Upper lobe of right lung (tissue), 1 donor: ENCODE data around the gene EIF5A. TPM values are rescaled to one million over a fixed set of nuclear protein-coding genes. Genes with fewer than 3 reads are reported as not detected.

Experiments used
- ATAC-seq: fragments of 200-7000 bp; cut with Tn5 transposase; one replicate; pipeline ENCODE4 v1.9.1; 2020; ENCODE audit warnings: mild to moderate bottlenecking, moderate library complexity
- DNase-seq: peaks from one replicate; pipeline ENCODE4 v3.0.0-alpha.2; 2020
- H3K27ac ChIP-seq: fragments of 200-600 bp; one replicate; pipeline ENCODE4 v1.8.0; 2022
- H3K27me3 ChIP-seq: fragments of 200-600 bp; one replicate; pipeline ENCODE4 v1.8.0; 2022; ENCODE audit warnings: mild to moderate bottlenecking
- H3K36me3 ChIP-seq: fragments of 200-600 bp; one replicate; pipeline ENCODE4 v1.8.0; 2022
- H3K4me1 ChIP-seq: fragments of 200-600 bp; one replicate; pipeline ENCODE4 v1.8.0; 2022
- H3K4me3 ChIP-seq: fragments of 200-600 bp; one replicate; pipeline ENCODE4 v1.8.0; 2022; ENCODE audit warnings: mild to moderate bottlenecking
- H3K9me3 ChIP-seq: fragments of 200-600 bp; one replicate; pipeline ENCODE4 v1.8.0; 2022
- intact Hi-C: fragments of 100-400 bp; cut with DNase I; formaldehyde crosslinking; loops from one replicate; pipeline ENCODE4 v1.11.0; 2022
- total RNA-seq: library from RNA; stranded (reverse); fragmentation: NEBNext Ultra II Directional; extraction: Animal tissue kit (Norgen Biotek cat#: 25700); gene quantifications from one replicate; pipeline ENCODE4 v1.2.1, GENCODE V29; 2021
- TF ChIP-seq, protein P1 (sequence below): fragments of 200-600 bp; IDR thresholded peaks from one replicate; pipeline ENCODE4 v1.8.0; 2022; ENCODE audit warnings: antibody characterized with exemption
- donor health status: DM: no; HTN: yes; CAD: no; lungs with severe emphysema.

Gene EIF5A
- total RNA-seq, 1 donor from 2014 or later: 241 TPM

DNA sequence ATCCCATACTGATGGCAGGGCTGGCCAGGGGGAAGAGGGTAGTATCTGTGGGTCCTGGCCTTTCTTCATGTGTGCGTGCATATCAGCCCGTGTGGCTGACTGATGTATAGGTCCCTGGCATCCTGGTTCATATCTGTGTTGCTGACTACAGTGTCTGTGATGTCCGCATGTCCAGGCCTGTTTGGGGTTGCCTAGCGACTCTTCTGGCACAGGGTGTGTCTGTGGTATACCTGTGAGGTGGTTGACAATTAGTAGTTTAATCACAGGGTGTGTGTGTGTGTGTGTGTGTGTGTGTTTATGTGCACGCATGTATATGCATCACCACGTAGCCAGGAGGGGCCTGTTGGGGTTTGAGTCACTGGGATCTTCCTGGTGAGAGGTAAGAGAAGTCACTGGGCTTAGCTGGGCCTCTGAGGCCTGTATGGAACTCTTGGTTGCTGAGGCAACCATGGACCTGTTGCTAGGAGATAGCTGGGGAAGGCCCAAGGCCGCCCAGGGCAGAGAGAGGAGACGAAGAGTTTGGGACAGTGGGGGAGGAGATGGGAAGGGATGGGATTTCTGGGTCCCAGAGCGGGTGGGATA is 46.9 kb downstream of the EIF5A start:
- no peak overlapping the region for H3K4me3 ChIP-seq
- no peak overlapping the region for H3K27ac ChIP-seq
- TF ChIP-seq, protein P1, sequence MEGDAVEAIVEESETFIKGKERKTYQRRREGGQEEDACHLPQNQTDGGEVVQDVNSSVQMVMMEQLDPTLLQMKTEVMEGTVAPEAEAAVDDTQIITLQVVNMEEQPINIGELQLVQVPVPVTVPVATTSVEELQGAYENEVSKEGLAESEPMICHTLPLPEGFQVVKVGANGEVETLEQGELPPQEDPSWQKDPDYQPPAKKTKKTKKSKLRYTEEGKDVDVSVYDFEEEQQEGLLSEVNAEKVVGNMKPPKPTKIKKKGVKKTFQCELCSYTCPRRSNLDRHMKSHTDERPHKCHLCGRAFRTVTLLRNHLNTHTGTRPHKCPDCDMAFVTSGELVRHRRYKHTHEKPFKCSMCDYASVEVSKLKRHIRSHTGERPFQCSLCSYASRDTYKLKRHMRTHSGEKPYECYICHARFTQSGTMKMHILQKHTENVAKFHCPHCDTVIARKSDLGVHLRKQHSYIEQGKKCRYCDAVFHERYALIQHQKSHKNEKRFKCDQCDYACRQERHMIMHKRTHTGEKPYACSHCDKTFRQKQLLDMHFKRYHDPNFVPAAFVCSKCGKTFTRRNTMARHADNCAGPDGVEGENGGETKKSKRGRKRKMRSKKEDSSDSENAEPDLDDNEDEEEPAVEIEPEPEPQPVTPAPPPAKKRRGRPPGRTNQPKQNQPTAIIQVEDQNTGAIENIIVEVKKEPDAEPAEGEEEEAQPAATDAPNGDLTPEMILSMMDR: no peak
- intact Hi-C loops: no loop called here
- H3K4me1 ChIP-seq: peaks cover 32% of the 10 kb centered on the region
- H3K36me3 ChIP-seq: no peaks in the 10 kb centered on the region
- no peaks in the 10 kb centered on the region for H3K9me3 ChIP-seq
- DNase-seq (no peak), ATAC-seq (no peak)
- no peaks in the 10 kb centered on the region for H3K27me3 ChIP-seq

DNA sequence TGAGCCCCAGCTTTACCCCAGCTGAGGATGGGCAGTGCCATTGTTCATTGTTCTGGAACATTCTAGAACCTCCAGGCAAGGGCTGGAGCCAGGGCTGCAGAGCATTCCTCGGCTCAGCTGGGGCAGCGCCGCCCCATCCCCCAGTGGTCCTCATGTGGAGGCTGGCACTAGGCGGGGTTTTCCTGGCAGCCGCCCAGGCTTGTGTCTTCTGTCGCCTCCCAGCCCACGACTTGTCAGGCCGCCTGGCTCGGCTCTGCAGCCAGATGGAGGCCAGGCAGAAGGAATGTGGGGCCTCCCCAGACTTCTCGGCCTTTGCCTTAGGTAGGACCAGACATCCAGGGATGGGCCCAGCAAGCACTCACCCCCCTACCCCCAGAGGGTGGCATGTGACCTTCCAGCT is 47.6 kb downstream of the EIF5A start, which contains the start of gene TMEM95:
TMEM95 (plus strand) TSS at position 104 of the 400 bp plus-strand sequence; CDS start at position 153, 49 bp downstream.
- Histone ChIP-seq H3K4me1 (peaks cover 25% of the 10 kb centered on the region), H3K4me3 (no peak within 1 kb of the TSS), H3K27me3 (no peaks in the 10 kb centered on the region), H3K36me3 (no peaks in the 10 kb centered on the region), H3K27ac (no peak within 1 kb of the TSS), H3K9me3 (no peaks in the 10 kb centered on the region)
- intact Hi-C loops: no loop called here
- DNase-seq (peak; percentile 67), ATAC-seq (no peak)
- TF ChIP-seq, protein P1: no peak

DNA sequence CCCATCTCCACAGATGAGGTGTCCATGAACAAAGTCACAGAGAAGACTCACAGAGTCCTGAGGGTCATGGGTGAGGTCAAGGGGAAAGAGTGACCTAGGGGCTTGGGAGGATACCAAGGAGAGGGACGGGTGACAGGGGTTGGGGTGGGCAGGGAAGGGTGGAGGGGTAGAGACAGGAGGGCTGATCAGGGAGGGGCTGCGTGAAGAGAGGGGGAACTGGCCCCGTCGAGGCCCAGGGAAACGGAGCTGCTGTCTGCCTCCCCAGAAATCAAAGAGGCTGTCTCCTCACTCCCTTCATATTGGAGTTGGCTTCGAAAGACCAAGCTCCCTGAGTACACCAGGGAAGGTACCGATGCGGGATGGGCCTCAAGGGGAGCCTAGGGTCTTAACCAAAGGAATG is 48.1 kb downstream of the EIF5A start:
- TF ChIP-seq, protein P1: no peak
- Histone ChIP-seq H3K4me1 (peaks cover 25% of the 10 kb centered on the region), H3K9me3 (no peaks in the 10 kb centered on the region), H3K4me3 (no peak overlapping the region), H3K36me3 (no peaks in the 10 kb centered on the region), H3K27me3 (no peaks in the 10 kb centered on the region), H3K27ac (no peak overlapping the region)
- ATAC-seq (no peak), DNase-seq (no peak)
- intact Hi-C loops: no loop called here

DNA sequence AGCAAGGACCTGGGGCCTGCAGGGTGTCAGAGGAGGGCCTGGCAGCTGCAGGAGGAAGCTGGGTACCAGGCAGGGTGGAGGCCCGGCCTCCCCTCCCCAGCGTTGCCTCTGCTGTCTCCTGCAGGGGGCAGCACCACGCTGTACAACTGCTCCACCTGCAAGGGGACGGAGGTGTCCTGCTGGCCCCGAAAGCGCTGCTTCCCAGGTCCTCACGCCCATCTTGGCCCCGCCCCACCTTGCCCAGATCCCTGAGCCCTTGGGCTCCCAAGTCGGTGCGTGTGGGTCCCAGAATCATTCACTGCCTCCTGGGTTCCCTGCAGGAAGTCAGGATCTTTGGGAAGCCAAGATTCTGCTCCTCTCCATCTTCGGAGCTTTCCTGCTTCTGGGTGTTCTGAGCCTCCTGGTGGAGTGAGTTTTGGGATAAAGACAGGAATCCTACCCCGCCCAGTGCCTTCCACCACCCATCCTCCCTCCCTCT is 48.7 kb downstream of the EIF5A start:
- peak; percentile 94 for DNase-seq
- Histone ChIP-seq H3K27ac (no peak overlapping the region), H3K27me3 (no peaks in the 10 kb centered on the region), H3K9me3 (no peaks in the 10 kb centered on the region), H3K4me1 (peaks cover 25% of the 10 kb centered on the region), H3K36me3 (no peaks in the 10 kb centered on the region), H3K4me3 (no peak overlapping the region)
- intact Hi-C loops: no loop called here
- peak; percentile 71 for ATAC-seq
- TF ChIP-seq, protein P1: peak; percentile 91

DNA sequence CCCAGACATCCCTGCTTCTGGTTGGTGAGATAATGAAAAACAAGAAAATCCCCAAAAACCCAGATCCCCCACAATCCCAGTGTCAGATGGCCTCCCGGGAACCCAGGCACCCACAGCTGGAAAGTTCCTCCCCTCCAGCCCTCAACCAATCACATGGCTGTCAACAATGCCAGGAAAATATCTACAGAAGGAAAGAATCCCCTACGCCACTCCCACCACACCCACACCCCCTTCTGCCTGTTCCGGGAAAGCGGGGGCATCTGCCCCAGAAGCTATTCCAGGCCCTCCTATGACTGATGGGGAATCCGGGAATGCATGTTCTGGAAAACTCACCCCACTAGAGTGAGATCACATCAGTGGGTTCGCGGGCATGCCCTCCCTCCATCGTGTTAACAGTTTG is 49.3 kb downstream of the EIF5A start:
- Histone ChIP-seq H3K4me1 (peaks cover 25% of the 10 kb centered on the region), H3K27ac (no peak overlapping the region), H3K9me3 (no peaks in the 10 kb centered on the region), H3K36me3 (no peaks in the 10 kb centered on the region), H3K4me3 (no peak overlapping the region), H3K27me3 (no peaks in the 10 kb centered on the region)
- TF ChIP-seq, protein P1: no peak
- no peak for DNase-seq
- intact Hi-C loops: no loop called here
- no peak for ATAC-seq
